ENCODE data around the gene WSCD1.

The WSCD1 gene

DNA sequence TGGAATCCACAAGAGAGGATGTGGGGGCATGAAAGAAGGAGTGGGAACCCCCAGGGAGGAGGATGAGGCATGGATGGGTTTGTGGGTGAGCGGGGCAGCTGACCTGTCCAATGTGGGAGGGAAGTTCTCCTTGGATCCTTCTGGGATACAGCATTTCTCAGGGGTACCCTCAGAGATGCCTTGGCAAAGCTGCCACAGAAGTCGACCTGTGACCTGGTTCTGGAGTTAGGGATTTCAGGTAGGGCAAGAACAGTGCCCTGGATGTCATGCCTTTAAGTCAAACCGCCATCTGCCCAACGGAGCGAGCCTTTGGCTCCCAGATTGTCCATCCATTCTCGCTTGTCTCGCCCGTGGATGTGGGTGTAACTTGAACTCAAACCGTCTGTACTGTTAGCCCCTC lies 30.0 kb downstream of the WSCD1 start:
- CTCF ChIA-PET: no interaction called here
- TF ChIP-seq NFRKB (IDR thresholded peaks at IDR 0.05) (no peak), HDGF (IDR thresholded peaks at IDR 0.05; ENCODE audit: borderline replicate concordance) (no peak), SP1 (IDR thresholded peaks at IDR 0.05) (no peak), FOXA1 (IDR thresholded peaks at IDR 0.05) (no peak), L3MBTL2 (conservative IDR thresholded peaks at IDR 0.05) (no peak), CTBP1 (IDR thresholded peaks at IDR 0.05; ENCODE audit: borderline replicate concordance) (no peak)
- no peak for DNase-seq (ENCODE audit: extremely low spot score)
- POLR2A ChIA-PET: no interaction called here

DNA sequence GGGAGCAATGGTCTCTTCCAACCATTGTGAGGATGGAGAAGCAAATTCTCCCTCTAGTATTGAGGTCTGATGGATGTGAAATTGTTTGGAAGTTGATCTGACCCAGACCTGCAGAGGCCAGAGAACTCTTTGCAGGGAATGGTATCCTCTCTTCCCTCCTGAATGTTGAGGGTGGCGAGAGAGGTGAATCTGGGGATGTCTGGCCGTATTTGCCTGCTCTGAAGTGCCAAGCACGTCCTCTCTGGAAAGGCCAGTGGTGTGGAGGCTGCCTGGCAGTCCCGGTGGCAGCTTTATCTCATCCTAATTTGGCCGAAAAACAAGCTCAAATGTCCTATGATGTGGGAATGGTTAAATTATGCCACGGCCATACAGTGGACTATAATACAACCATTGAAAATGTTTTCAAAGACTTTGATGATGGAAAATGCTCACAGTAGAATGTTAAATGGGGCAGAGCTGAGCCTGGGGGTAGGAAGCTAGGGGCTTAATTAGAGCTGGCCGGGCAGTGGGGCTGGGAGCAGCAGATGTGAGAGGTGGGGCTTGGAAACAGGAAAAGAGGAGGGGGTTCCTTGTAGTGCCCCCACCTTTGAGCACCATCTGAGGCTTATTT lies 30.8 kb downstream of the WSCD1 start:
- TF ChIP-seq TARDBP (IDR thresholded peaks at IDR 0.05): no peak
- no peak for TF ChIP-seq CTBP1 (IDR thresholded peaks at IDR 0.05; ENCODE audit: borderline replicate concordance)
- no peak for TF ChIP-seq L3MBTL2 (conservative IDR thresholded peaks at IDR 0.05)
- TF ChIP-seq FOXA1 (IDR thresholded peaks at IDR 0.05): no peak
- TF ChIP-seq FOXM1 (IDR thresholded peaks at IDR 0.05; ENCODE audit: borderline replicate concordance): no peak
- TF ChIP-seq ZNF384 (IDR thresholded peaks at IDR 0.05): no peak
- TF ChIP-seq, protein P1, sequence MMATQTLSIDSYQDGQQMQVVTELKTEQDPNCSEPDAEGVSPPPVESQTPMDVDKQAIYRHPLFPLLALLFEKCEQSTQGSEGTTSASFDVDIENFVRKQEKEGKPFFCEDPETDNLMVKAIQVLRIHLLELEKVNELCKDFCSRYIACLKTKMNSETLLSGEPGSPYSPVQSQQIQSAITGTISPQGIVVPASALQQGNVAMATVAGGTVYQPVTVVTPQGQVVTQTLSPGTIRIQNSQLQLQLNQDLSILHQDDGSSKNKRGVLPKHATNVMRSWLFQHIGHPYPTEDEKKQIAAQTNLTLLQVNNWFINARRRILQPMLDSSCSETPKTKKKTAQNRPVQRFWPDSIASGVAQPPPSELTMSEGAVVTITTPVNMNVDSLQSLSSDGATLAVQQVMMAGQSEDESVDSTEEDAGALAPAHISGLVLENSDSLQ (IDR thresholded peaks at IDR 0.05): no peak
- TF ChIP-seq BHLHE40 (IDR thresholded peaks at IDR 0.05; ENCODE audit: borderline replicate concordance): no peak
- TF ChIP-seq SP1 (IDR thresholded peaks at IDR 0.05): no peak
- TF ChIP-seq SUZ12 (IDR thresholded peaks at IDR 0.05): no peak
- no peak for DNase-seq (ENCODE audit: extremely low spot score)
- CTCF ChIA-PET: no interaction called here
- POLR2A ChIA-PET: no interaction called here

DNA sequence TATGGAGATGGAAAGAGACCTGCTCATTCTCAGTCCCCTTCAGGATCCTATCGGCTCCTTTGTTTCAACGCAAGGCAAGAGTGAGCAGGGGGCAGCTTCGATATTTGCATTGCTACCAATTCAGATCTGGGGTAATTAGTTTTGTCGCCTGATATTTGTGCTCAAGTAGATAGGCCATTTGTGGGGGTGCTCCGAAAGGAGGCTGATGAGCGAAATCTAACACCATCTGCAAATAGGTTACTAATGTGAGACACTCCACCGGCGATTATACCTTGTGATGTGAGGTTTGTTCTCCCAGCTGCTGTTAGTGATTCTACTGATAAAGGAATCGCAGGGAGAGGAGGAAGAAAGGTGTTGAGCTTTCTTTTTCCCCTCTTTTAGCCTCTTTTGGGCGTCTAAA lies 31.5 kb downstream of the WSCD1 start:
- no peak for DNase-seq (ENCODE audit: extremely low spot score)
- CTCF ChIA-PET: no interaction called here
- TF ChIP-seq CTBP1 (IDR thresholded peaks at IDR 0.05; ENCODE audit: borderline replicate concordance) (no peak), FOXA1 (IDR thresholded peaks at IDR 0.05) (no peak), BHLHE40 (IDR thresholded peaks at IDR 0.05; ENCODE audit: borderline replicate concordance) (no peak), TARDBP (IDR thresholded peaks at IDR 0.05) (no peak), SUZ12 (IDR thresholded peaks at IDR 0.05) (no peak), ARNT (IDR thresholded peaks at IDR 0.05) (no peak), FOXK2 (IDR thresholded peaks at IDR 0.05) (no peak), SP1 (IDR thresholded peaks at IDR 0.05) (no peak), L3MBTL2 (conservative IDR thresholded peaks at IDR 0.05) (no peak), NFRKB (IDR thresholded peaks at IDR 0.05) (no peak), HDGF (IDR thresholded peaks at IDR 0.05; ENCODE audit: borderline replicate concordance) (no peak)
- TF ChIP-seq, protein P1 (IDR thresholded peaks at IDR 0.05): no peak
- POLR2A ChIA-PET: no interaction called here

DNA sequence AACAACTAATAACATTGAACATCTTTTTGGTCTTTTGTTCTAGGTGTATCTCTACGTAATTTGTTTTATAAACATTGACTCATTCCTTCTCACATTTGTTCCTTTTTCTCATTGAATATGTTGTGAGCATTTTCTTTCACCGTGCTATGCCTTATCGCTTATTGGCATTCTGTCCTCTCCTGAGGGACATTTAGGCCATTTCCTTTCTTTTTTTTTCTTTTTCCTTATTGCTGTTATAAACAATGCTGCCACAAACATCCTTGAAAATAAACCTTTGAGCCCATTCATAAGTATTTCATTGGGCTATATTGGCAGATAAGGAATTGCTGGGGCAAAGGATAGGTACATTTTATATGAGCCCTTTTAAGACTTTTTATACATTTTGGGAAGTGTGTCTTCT lies 32.4 kb downstream of the WSCD1 start:
- POLR2A ChIA-PET: no interaction called here
- no peak for TF ChIP-seq ELF4 (IDR thresholded peaks at IDR 0.05)
- no peak for TF ChIP-seq TARDBP (IDR thresholded peaks at IDR 0.05)
- no peak for TF ChIP-seq L3MBTL2 (conservative IDR thresholded peaks at IDR 0.05)
- no peak for TF ChIP-seq SP1 (IDR thresholded peaks at IDR 0.05)
- no peak for TF ChIP-seq FOXK2 (IDR thresholded peaks at IDR 0.05)
- TF ChIP-seq HDGF (IDR thresholded peaks at IDR 0.05; ENCODE audit: borderline replicate concordance): no peak
- no peak for TF ChIP-seq SUZ12 (IDR thresholded peaks at IDR 0.05)
- TF ChIP-seq NFRKB (IDR thresholded peaks at IDR 0.05): no peak
- no peak for TF ChIP-seq LEF1 (IDR thresholded peaks at IDR 0.05; ENCODE audit: borderline replicate concordance)
- TF ChIP-seq CTBP1 (IDR thresholded peaks at IDR 0.05; ENCODE audit: borderline replicate concordance): no peak
- no peak for TF ChIP-seq FOXA1 (IDR thresholded peaks at IDR 0.05)
- TF ChIP-seq, protein P1 (IDR thresholded peaks at IDR 0.05): no peak
- no peak for TF ChIP-seq BHLHE40 (IDR thresholded peaks at IDR 0.05; ENCODE audit: borderline replicate concordance)
- no peak for TF ChIP-seq ARNT (IDR thresholded peaks at IDR 0.05)
- no peak for TF ChIP-seq FOXM1 (IDR thresholded peaks at IDR 0.05; ENCODE audit: borderline replicate concordance)
- TF ChIP-seq ZNF384 (IDR thresholded peaks at IDR 0.05): no peak
- no peak for DNase-seq (ENCODE audit: extremely low spot score)
- CTCF ChIA-PET: no interaction called here

DNA sequence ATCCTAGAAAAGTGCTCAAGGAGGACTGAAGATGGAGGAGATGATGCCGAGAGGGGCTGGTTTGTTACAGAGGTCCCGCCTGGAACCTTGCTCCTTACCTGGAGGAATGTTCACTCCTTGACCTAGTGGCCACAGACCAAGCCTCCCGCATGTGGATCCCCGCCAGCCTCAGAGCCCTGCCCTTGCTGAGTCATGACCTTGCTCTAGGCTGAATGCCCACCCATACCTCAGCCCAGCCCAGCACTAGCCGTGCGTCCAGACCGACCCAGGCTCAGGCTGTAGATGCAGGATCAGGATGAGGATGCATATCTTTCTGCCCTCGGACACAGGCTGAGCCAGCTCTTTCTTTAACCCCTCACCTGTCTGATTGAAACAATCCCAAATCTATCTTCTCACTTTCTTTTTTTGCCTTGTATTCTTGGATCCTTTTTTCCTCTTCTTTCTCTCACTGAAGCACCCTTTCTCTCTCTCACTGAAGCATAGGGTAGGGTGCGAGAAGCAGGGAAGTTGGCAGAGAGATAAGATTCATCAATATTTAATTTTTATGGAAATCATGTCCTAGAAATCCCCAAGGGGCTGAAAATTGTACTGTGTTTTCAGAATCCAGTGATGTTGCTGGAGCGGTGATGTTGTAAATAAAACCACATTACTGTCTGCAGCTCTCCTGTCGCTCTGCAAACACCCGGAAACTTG lies 34.9 kb downstream of the WSCD1 start:
- TF ChIP-seq ELF4 (IDR thresholded peaks at IDR 0.05) (no peak), BHLHE40 (IDR thresholded peaks at IDR 0.05; ENCODE audit: borderline replicate concordance) (no peak), CTBP1 (IDR thresholded peaks at IDR 0.05; ENCODE audit: borderline replicate concordance) (no peak), FOXM1 (IDR thresholded peaks at IDR 0.05; ENCODE audit: borderline replicate concordance) (no peak), SUZ12 (IDR thresholded peaks at IDR 0.05) (no peak), LEF1 (IDR thresholded peaks at IDR 0.05; ENCODE audit: borderline replicate concordance) (no peak), ZNF384 (IDR thresholded peaks at IDR 0.05) (no peak), TARDBP (IDR thresholded peaks at IDR 0.05) (no peak), FOXK2 (IDR thresholded peaks at IDR 0.05) (no peak), FOXA1 (IDR thresholded peaks at IDR 0.05) (no peak), NFRKB (IDR thresholded peaks at IDR 0.05) (no peak), HDGF (IDR thresholded peaks at IDR 0.05; ENCODE audit: borderline replicate concordance) (no peak), SP1 (IDR thresholded peaks at IDR 0.05) (no peak), ARNT (IDR thresholded peaks at IDR 0.05) (no peak), L3MBTL2 (conservative IDR thresholded peaks at IDR 0.05) (no peak)
- TF ChIP-seq, protein P1 (IDR thresholded peaks at IDR 0.05): no peak
- CTCF ChIA-PET: no interaction called here
- POLR2A ChIA-PET: no interaction called here
- no peak for DNase-seq (ENCODE audit: extremely low spot score)
